SIG-M5 (cell line): ENCODE data around the gene POTEJ.
"Not testable (repeated sequence)": the region's sequence is repeated elsewhere in the genome, so short reads cannot be mapped to it uniquely, and the experiment has no call there.

Source experiments
- DNase-seq: peaks from one replicate; lab custom pipeline; 2025; lab: John Stamatoyannopoulos, UW

Gene POTEJ

DNA sequence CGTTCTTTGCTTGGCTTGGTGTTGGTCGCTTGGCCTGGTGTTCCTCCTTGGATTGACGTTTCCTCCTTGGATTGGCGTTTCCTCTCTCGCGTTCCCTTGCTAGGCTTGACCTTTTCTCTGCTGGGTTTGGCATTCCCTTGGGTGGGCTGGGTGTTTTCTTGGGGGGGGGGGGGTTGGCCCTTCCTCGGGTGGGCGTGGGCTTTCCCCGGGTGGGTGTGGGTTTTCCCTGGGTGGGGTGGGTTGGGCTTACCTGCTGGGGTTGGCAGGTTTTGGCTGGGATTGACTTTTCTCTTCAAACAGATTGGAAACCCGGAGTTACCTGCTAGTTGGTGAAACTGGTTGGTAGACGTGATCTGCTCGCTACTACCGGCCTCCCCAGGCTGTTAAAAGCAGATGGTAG, at the start of gene POTEJ:
TSS of gene POTEJ (plus strand) at position 301 of the 400 bp plus-strand sequence. CDS start at position 394, 93 bp downstream.
- DNase-seq, result not testable (repeated sequence)

DNA sequence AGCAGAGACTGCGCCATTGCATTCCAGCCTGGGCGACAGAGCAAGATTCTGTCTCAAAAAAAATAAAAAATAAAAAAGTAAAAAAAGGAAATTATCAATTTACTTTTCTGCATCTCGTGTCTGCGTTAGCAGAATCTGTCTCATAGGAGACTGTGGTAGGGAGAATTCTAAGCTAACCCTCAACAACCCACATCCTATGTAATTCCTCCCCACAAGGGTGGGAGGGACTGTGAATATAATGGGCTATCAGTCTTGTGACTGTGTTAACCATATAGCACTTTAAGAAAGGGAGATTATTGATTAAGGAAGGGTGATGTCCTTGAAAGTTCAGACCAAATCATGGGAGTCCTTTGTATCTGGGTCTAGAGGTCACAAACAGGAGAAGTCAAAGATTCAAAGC, 45.1 kb upstream of the POTEJ start:
- not testable (repeated sequence) for DNase-seq

DNA sequence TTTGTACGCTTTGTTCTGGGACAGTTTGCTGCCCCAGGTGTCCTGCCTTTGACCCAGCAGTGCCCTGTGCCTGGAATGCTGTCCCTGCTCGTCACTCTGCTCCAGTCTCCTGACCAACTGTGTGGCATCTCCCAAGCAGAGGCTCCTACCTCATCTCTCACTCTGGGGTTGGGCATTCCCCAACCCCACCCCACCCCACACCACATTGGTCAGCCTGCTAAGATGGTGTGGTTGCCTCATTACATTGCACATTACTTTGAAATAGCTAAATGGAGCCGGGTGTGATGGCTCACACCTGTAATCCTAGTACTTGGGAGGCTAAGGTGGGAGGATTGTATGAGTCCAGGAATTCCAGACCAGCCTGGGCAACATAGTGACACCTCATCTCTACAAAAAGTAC, 39.3 kb upstream of the POTEJ start:
- not testable (repeated sequence) for DNase-seq

DNA sequence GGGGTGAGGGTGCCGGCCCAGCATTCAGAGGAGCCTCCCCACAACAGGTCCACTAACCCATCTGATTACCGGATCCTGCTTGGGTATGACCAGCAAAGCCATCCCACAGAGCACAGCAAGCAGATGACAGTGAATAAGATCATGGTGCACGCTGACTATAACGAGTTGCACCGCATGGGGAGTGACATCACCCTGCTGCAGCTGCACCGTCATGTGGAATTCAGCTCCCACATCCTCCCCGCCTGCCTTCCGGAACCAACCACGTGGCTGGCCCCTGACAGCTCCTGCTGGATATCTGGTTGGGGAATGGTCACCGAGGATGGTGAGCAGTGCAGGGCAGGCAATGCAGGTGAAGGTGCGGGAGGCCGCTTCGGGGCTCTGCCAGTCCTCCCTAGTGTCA, 37.0 kb upstream of the POTEJ start:
- not testable (repeated sequence) for DNase-seq

DNA sequence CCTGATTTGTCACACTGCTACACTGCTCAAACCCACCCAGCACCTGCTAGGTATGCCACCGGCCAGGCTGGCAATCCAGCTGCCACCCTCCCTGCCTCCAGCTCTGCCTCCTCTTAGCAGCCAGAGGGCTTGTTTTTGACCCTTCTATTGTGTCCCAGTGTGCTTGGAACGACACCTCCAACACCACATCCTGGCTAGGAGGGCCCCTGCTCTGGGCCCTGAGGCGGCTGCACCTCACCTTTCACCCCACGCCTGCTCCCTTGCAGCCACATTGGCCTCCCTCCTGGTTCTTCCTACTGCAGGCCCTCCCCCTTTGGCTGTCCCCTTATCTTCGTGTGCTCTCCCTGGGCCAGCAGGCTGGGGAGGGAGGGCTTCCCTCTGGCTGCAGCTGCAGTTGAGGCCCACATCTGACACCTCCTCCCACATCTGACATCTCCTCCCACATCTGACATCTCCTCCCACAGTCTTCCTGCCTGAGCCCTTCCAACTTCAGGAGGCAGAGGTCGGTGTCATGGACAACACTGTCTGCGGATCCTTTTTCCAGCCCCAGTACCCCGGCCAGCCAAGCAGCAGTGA, 34.9 kb upstream of the POTEJ start:
- DNase-seq, result not testable (repeated sequence)

DNA sequence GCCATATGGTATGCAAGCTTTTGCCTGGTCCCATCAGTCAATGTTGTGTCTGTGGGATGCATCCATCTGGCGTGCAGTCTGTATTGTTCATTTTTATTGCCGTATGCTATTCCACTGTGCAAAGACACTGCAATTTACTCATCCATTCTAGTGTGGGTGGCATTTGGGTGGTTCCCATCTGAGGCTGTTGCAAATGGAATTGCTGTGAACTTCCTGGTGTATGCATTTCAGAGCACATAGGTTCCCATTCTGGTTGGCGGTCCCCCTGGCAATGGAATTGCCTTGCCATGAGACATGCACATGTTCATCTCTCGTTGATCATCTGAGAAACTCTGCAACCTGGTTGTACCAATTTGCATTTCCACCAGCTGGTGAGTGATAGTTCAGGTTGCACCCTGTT, 33.7 kb upstream of the POTEJ start:
- DNase-seq, result not testable (repeated sequence)

DNA sequence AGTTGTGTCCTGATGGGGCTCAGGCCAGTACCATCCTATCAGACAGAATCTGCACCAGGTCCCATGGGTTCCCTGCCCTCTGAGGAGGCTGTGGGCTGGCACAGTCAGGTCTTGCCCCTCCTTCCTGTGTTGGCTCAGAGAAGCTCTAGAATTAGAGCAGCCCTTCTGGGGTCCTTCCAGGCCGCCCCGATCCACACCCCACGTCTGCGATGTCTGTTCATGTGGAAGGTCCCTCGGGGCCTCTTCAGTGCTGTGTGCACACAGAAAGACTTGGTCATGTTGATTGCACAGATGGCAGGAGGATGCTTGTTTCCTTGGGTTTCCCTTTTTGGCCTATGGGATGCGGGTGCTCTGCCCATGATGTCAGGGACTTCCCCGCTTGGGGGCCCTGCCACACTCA, 32.1 kb upstream of the POTEJ start:
- DNase-seq, result not testable (repeated sequence)

DNA sequence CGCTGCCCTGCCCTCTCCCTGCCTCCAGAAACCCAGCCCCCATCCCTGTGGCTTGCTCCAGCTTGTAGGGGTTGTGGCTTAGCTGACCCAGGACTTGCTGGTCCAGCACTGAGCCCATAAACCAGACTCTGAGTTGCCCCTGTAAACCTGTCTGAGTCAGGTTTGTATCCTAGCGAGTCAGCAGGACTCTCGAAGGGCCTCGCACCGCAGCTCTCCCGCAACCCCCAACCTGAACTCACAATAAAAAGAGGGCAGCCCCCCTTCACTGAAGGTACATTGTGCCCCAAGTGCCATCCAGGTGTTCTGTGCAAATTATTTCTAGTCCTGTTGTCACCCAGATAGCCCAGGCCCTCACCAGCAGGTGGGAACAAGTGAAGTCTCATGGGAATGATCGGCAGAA, 29.7 kb upstream of the POTEJ start:
- not testable (repeated sequence) for DNase-seq

DNA sequence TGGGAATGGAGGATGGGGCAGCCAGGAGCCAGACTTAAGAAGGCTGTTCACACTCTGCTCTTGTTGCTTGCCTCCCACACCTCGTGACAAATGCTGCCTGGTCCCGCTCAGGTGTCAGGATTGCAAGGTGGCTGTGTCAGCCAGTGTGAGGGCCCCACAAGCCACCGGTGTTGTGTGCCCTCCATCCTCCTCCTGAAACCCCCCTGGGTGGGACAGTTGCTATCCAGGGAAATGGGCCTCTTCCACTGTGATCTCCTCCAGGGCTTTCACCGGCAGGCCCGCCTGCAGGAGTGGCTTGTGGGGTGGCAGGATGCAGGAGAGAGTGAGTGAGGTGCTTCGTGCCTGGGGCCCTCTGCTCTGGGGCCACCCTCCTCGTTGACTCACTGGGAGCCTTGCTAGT, 28.3 kb upstream of the POTEJ start:
- not testable (repeated sequence) for DNase-seq

DNA sequence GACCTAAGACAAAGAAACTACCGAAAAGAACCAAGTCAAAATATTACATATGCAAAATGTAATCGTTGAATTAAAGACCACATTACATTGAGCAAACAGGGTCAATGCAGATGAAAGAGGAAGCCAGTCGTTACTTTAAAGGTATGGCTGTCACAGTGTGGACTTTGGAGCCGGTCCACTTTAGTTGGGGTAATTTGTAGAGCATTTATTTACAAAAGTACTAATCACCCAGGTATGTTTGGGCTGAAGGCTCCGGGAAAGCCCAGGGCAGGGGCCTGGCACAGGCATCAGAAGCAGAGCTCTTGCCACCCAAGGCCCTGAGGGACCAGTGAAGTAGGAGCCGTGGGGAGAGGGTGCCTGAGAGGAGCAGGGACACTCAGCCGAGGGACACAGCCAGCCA, 27.7 kb upstream of the POTEJ start:
- not testable (repeated sequence) for DNase-seq

DNA sequence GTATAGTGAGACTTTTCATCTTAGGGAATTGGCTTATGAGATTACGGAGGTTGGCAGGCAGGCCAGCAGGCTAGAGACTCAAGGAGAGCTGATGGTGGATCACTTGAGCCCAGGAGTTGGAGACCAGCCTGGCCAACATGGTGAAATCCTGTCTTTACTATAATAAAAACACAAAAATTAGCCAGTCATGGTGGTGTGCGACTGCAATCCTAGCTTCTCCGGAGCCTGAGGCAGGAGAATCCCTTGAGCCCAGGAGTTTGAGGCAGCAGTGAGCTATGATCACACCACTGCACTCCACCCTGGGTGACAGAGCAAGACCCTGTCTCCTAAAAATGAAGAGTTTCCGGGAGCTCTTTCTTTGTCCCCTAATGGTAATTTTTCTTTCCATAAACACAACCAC, 26.5 kb upstream of the POTEJ start:
- DNase-seq, result not testable (repeated sequence)

DNA sequence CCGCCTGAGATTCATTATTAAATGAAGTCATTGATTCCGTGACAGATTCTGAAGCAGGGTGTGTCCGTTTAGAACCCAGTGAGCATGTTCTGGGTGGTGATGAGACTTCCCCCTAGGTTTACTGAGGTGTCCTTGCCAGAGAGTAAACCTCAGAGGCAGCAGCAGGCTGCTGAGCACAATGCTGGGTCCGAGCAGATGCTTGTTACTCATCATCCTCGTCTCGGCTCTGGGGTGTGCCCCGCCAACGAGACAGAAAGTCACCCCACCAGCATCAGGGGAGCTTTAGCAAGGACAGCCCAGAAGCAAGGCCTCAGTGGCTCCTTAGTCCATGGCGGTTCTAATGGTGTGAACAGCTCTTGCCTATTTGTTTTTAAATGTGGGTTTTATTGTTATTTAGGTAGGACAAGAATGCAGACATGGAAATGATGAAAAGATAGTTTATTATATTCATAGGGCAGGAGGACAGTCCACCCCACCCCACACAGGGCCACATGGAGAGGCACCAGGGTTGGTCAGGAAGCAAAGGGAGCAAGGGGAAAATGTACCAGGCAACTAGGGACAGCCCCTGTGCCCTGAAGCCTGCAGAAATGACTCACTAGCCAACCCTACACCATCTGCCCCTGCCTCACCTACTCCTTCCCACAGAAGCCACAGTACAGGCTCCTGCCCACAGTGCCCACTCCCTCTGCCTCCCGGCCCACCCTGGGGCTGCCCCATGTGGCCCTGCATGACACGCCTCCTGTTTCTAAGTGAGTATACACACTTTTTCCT, 22.4 kb upstream of the POTEJ start:
- not testable (repeated sequence) for DNase-seq

DNA sequence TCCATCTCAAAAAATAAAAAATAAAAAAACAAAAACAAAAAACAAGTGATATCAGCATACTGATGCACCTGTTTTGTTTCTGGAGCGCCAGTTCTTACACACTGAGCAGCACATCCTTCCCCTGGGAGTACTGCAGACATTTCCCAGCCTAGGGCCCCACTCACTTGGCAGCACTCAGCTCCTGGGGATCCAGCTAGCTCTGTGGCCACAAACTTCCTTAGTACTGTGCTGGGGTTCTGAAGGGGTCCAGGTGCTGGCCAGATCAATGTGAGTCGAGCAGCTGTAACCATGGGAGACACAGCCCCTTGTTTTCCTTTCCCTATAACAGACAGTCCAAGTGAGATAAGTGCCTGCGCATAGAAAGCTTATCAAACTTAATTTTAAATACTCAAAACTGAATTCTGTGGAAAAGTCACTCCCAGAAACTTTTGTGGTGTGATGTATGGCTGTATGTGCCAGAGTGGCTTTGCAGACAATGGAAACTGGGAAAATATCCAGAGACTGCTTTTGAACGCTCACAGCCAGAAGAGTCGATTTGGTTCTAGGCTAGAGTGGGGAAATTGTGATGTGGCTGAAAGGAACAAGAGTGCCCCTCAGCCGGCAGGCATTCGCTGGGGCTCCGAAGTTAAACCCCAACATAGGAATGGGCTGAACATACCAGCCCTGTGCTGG, 20.9 kb upstream of the POTEJ start:
- not testable (repeated sequence) for DNase-seq

DNA sequence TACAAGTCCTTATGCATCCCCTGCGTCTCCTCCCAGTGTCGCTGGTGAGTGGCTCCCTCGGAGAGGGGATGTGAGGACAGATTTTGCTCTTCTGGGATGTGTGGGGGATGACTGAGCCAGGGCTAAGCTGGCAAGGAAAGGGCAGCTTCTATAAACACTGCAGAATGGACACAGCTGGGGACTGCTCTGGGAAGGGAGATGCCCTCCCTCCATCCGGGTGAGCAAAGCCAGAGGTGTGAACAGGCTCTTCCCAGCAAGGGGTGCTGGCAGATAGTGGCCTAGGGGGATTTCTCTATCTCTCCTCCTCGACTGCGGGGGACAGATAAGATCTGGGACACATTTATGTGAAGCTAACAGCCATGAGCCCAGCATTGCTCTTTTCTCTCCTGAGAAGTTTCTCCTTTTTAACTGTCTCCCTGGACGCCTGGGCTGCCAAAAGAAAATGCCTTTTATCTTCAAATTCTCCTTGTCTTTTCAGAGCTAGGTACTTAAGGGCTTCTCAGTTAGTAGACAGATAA, 20.3 kb upstream of the POTEJ start:
- DNase-seq, result not testable (repeated sequence)

DNA sequence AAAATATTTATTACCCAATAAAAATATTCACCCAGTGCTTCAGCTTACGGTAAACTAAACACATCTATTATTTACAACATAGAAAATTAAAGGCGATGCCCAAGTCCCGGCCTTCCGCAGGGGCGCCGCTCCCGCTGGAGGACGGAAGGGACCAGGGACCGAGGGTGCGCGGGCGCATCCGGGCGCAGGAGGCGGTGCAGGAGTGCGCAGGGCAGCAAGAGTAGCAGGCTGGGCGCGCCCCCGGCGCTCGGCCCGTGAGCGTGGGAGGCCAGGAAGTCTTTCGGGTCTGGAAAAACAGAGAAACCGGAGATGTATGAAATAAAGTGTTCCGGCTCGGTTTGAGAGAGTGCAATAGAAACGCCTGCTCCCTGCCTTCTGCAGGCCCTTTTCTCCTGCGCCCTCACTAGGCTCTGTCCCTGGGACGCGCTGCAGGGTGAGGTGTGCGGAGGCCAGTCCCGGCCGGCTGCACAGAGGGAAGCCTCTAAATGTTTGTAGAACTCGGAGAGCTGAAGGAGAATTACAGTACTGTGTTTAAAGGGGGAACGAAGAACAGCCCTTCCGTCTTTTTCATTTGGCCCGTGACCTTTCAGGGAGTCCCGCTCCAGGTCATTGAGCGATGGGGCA, 18.3 kb upstream of the POTEJ start:
- DNase-seq, result not testable (repeated sequence)

DNA sequence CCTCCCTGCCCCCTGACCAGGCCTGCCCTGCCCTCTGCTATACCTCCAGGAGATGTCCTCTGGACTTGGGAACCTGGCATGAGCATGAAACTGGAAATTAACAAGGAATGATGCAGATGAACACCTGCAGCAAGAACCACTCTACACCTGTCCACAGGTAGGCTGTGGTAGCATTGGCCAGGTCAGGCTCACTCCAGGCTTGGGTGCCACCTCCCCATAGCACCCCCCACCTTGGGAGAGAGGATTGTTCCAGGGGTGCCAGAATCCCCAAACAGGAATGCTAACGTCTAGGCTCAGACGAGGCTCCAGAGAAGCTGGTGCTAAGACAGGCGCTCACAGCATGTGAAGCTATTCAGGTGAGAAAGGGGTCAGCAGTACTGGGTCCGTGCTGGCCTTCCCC, 17.2 kb upstream of the POTEJ start:
- not testable (repeated sequence) for DNase-seq

DNA sequence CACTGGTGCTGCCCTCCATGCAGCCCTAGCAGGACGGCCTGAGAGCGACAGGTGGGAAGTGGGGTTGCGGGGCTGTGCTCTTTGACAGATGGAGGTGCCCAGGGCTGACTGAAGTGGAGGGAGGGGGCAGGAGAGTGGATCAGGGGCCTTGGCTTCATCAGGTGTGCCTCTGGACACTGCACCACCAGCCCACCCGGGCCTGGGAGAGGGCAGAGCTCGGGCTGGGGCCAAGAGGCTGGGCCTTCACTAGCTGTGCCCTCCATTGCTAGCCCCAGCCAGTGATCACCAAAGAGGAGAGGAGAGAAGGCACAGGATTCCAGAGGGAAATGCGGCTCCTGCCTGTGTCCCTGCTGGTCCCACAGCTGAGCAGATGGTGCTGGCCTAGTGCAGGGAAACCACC, 14.5 kb upstream of the POTEJ start:
- DNase-seq, result not testable (repeated sequence)

DNA sequence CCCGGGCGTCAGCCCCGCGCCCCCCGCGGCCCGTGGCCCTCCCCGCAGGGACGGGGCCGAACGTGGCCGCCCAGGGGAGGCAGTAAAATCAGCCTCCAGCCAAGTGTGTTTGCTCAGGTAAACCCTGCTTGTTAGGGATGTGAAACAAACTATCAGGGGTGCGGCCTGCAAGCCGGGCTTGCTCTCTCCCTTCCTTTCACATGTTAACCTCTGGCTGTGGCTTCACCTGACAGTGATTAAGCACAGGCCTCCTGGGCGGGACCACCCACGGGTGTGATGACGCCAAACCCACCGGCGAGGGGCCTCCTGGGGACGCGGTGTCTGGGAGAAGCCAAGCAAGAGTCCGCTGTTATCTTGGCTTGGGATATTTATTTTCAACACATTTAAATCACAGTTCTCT, 13.2 kb upstream of the POTEJ start:
- DNase-seq, result not testable (repeated sequence)

DNA sequence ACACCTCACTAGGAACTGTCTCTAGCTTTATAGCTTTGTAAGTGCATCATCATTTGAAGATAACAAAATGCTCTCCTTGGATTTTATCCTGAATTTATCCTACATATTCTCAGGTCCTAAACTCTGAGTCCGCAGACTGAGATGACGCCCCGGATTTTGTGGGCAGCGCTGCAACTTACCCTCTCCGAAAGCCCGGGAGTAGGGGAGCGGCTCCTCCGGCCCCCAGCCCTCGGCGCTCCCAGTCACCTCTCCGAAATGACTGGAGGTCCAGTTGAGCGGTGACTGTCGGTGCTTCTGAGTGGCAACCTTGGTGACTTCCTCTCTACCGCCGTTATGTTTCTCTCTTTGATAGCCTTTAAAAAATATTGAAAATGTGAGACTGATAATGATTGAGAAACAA, 12.8 kb upstream of the POTEJ start:
- DNase-seq, result not testable (repeated sequence)

DNA sequence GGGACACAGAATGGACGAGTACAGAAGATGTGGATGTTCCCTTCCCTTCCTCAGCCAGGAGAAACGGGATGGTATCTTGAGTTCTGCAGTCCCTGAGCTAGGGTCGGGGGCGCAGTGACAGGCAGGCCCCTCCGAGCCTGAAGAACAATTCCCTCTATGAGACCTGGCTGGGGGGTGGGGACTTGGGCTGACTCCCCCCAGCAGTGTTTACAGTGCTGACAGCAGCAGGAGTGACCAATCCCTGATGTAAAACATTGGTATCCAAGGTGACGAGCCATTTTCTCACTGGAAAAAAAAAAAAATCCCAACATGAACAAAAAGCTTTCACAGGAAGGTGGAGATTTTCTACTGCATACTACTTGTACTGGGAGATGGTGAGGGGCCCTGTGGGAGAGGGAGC, 11.8 kb upstream of the POTEJ start, which contains the start of gene CFC1:
TSS of gene CFC1 (minus strand) at position 183 of the 400 bp plus-strand sequence. CDS start 288 bp downstream, outside the sequence.
- not testable (repeated sequence) for DNase-seq

DNA sequence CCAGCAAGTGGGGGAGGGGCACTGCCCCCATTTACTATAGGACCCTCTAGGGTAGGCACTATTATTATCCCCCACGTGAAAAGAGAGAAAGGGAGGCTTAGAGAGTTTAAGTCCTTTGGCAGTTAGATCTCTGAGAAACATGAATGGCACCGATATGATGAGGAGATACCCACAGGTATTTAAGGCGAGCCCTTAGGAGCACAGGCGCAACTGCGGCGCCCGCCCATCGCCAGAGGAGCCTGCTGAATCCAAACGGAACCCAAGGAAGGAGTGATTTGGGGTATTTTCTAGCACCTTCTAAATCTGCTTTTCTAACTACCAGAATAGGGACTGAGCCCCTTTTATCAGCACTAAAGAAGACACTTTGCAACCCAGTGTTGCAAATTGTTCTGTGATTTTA, 11.3 kb upstream of the POTEJ start:
- DNase-seq, result not testable (repeated sequence)

DNA sequence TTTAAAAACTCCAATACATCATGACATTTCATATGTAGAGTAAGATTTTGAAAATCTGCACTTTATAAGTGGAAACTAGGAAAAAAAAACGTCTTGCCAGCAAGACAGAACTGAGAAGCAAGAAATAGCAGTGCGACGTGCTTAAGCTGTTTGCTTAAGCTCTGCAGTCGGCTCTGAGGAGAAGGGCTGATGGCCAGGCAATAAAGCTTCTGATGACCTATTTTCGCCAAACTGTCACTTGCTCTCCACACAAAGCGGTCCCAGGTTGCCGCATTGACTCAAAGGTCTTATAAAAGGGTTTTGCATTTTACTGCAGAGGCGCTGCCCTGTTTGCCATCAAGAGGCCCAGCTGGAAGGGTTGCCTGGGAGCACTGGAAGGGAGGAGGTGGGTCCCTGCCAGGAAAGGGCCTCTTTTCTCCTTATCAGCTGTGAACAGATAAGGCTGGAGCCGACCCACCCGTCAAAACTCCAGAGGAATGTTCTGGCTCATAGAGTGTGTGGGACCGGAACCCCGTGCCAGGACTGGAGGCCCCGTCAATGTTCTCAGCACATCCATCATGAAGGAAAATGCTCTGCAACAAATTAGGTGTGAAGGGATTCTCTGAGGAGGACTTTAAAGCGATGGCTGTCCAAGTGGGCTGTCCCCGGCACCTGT, 9.5 kb upstream of the POTEJ start:
- not testable (repeated sequence) for DNase-seq
